22Rv1 (cell line): ENCODE results near the gene HBA2.

Source experiments
- ZFX ChIP-seq: fragments of 450-650 bp; IDR thresholded peaks from 2 replicates; pipeline ENCODE4 v1.6.1; 2017; ENCODE audit warnings: antibody characterized with exemption, borderline replicate concordance
- TF ChIP-seq, protein P1 (sequence below): fragments of 450-650 bp; IDR thresholded peaks from 2 replicates; pipeline ENCODE4 v1.5.1; 2017; ENCODE audit warnings: mild to moderate bottlenecking

DNA sequence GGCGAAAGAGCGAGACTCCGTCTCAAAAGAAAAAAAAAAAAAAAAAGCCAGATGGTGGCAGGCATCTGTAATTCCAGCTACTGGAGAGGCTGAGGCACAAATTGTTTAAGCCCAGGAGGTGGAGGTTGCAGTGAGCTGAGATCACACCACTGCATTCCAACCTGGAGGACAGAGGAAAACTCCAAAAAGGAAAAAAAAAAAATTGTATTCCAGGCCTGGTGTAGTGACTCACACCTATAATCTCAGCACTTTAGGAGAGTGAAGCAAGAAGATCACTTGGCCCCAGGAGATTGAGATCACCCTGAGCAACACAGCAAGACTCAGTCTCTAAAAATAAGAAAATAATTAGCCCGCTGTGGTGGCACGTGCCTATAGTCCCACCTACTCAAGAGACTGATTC is 27.7 kb downstream of the HBA2 start:
- TF ChIP-seq, protein P1, sequence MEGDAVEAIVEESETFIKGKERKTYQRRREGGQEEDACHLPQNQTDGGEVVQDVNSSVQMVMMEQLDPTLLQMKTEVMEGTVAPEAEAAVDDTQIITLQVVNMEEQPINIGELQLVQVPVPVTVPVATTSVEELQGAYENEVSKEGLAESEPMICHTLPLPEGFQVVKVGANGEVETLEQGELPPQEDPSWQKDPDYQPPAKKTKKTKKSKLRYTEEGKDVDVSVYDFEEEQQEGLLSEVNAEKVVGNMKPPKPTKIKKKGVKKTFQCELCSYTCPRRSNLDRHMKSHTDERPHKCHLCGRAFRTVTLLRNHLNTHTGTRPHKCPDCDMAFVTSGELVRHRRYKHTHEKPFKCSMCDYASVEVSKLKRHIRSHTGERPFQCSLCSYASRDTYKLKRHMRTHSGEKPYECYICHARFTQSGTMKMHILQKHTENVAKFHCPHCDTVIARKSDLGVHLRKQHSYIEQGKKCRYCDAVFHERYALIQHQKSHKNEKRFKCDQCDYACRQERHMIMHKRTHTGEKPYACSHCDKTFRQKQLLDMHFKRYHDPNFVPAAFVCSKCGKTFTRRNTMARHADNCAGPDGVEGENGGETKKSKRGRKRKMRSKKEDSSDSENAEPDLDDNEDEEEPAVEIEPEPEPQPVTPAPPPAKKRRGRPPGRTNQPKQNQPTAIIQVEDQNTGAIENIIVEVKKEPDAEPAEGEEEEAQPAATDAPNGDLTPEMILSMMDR, result no peak
- TF ChIP-seq ZFX, result no peak
